OCI-LY7 (cell line): ENCODE data around the gene FAM174C. TPM values are rescaled to one million over a fixed set of nuclear protein-coding genes. Genes with fewer than 3 reads are reported as not detected.

ENCODE experiments used
- BruUV-seq: library from RNA; stranded (reverse); fragments of 400-500 nt; replicated peaks from 2 replicates; lab custom pipeline; 2021; lab: Mats Ljungman, UMichigan
- CTCF ChIA-PET: fragments of 300-600 bp; sonication (Branson Sonifier 250); formaldehyde crosslinking; loops from one replicate; lab custom pipeline; 2022; ENCODE audit warnings: antibody characterized with exemption; ENCODE audit not compliant: unreplicated experiment; lab: Charles Lee
- POLR2A ChIA-PET: fragments of 300-600 bp; sonication (Branson Sonifier 250); formaldehyde crosslinking; loops from one replicate; lab custom pipeline; 2022; ENCODE audit warnings: antibody characterized with exemption; lab: Charles Lee
- DNase-seq: peaks from one replicate; pipeline ENCODE4 v3.0.0-alpha.2; 2015; ENCODE audit warnings: low spot score
- H2AFZ ChIP-seq: fragments of 200-600 bp; sonication (generic), shearing (Covaris generic); 2 replicates; pipeline ENCODE4 v1.6.1; 2014; ENCODE audit warnings: mild to moderate bottlenecking, antibody characterized with exemption, low read length, moderate library complexity
- H3K27ac ChIP-seq: fragments of 200-600 bp; sonication (generic); 2 replicates; pipeline ENCODE4 v1.5.1; 2014; ENCODE audit warnings: mixed run types, low read depth, mild to moderate bottlenecking, moderate library complexity, low read length, inconsistent platforms; ENCODE audit not compliant: poor library complexity, severe bottlenecking
- H3K36me3 ChIP-seq: fragments of 200-600 bp; sonication (generic); 2 replicates; pipeline ENCODE4 v1.6.1; 2014; ENCODE audit warnings: mild to moderate bottlenecking, antibody characterized with exemption, low read length, moderate library complexity, mixed read lengths; ENCODE audit not compliant: insufficient read depth
- H3K4me1 ChIP-seq: fragments of 200-600 bp; sonication (generic); 2 replicates; pipeline ENCODE4 v1.5.1; 2014; ENCODE audit warnings: mild to moderate bottlenecking, low read length; ENCODE audit not compliant: insufficient read depth, poor library complexity, severe bottlenecking
- H3K4me2 ChIP-seq: fragments of 200-600 bp; sonication (generic); 2 replicates; pipeline ENCODE4 v1.6.1; 2014; ENCODE audit warnings: mild to moderate bottlenecking, low read length
- H3K4me3 ChIP-seq: fragments of 200-600 bp; sonication (generic); 2 replicates; pipeline ENCODE4 v1.5.1; 2014; ENCODE audit warnings: mild to moderate bottlenecking, low read depth, low read length; ENCODE audit not compliant: poor library complexity, severe bottlenecking
- H3K79me2 ChIP-seq: fragments of 200-600 bp; sonication (generic); 2 replicates; pipeline ENCODE4 v1.6.1; 2016; ENCODE audit warnings: low read depth, mild to moderate bottlenecking, low read length, moderate library complexity, mixed read lengths; ENCODE audit not compliant: insufficient read depth
- H3K9me2 ChIP-seq: fragments of 200-600 bp; sonication (generic); 2 replicates; pipeline ENCODE4 v1.6.1; 2016; ENCODE audit warnings: mild to moderate bottlenecking, low read length, mixed read lengths; ENCODE audit not compliant: insufficient read depth
- H3K9me3 ChIP-seq: fragments of 200-600 bp; sonication (generic); 2 replicates; pipeline ENCODE4 v1.6.1; 2014; ENCODE audit warnings: mild to moderate bottlenecking, mixed run types, low read length, mixed read lengths
- H4K20me1 ChIP-seq: fragments of 200-600 bp; sonication (generic); 2 replicates; pipeline ENCODE4 v1.6.1; 2014; ENCODE audit warnings: mild to moderate bottlenecking, antibody characterized with exemption, low read length, moderate library complexity, mixed read lengths; ENCODE audit not compliant: insufficient read depth
- EZH2phosphoT487 ChIP-seq: fragments of 200-600 bp; sonication (generic); IDR thresholded peaks from 2 replicates; pipeline ENCODE4 v1.6.1; 2018; ENCODE audit warnings: low read depth, borderline replicate concordance, mild to moderate bottlenecking, mixed run types, antibody characterized with exemption, low read length, moderate library complexity, mixed read lengths
- intact Hi-C: fragments of 100-400 bp; cut with micrococcal nuclease; formaldehyde crosslinking; loops from one replicate; pipeline ENCODE4 v1.10.0; 2022; ENCODE audit not compliant: unreplicated experiment
- total RNA-seq, 2 experiments: library from RNA; depleted of rRNA in 1 of 2; stranded (reverse); fragments of >200 nt in 1 of 2; shearing (Covaris generic) in 1 of 2; gene quantifications; 2 replicates each; pipeline ENCODE4 v1.2.3, GENCODE V29; 2014 to 2022
- TF ChIP-seq, protein P1 (sequence below): fragments of 200-600 bp; sonication (generic); conservative IDR thresholded peaks from 2 replicates; pipeline ENCODE4 v1.5.1; 2014; ENCODE audit warnings: mild to moderate bottlenecking, antibody characterized with exemption, low read length, moderate library complexity, mixed read lengths

The FAM174C gene
- total RNA-seq, 2 experiments from 2014 or later: 53.2 to 81.5 TPM

DNA sequence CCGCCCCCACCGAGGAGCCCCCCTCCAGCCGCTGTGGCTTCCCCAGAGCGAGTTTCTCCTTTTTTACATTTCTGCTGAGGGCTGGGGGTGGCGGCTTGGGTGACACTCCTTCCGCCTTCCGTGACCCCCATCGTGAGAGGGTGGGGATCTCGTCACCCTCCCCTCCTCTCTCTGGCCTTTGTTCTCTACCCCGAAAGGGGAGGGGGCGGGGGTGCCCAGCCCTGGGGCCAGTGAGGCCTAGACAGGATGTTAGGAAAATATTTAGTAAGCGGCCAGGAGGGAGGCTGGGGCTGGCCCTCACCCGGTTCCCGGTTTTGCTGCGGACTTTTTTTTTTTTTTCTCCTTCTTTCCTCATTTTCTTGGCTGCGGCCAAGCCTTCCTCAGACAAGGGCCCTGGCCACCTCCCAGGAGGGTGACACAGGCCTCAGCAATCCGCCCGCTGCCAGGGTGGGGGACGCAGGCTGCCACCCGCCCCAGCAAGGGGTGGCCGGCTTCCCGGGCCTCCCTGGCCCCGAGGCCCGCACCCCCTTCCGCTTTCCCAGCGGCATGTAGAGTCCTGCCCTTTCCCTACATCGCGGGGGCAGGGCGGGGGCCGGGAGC is 23.0 kb upstream of the FAM174C start:
- Histone ChIP-seq H3K9me3 (no peaks in the 10 kb centered on the region), H3K9me2 (no peaks in the 10 kb centered on the region), H4K20me1 (0 out of 2 replicates have a peak, but pooled peaks cover 7% of the 10 kb centered on the region), H3K36me3 (peaks cover 67% of the 10 kb centered on the region), H3K79me2 (peaks cover 37% of the 10 kb centered on the region; the same call in 1 of the 2 replicates), H3K4me2 (peak overlapping the region; percentile 100), H3K4me1 (peaks cover 36% of the 10 kb centered on the region), H3K4me3 (peak overlapping the region; percentile 97), H2AFZ (no peak overlapping the region), H3K27ac (peak overlapping the region; percentile 87)
- CTCF ChIA-PET: interaction anchor here (0.7 kb wide), 1 partner anchor 10 kb away, joined by 5 read pairs; no protein-coding TSS in a partner anchor
- no TSS peak for BruUV-seq
- intact Hi-C loops: no loop called here
- POLR2A ChIA-PET: interaction anchor here (0.7 to 1.7 kb wide), 5 partner anchors 9 to 536 kb away, joined by 3 to 13 read pairs (median 3); partner anchors contain the start of genes CIRBP and FAM174C
- DNase-seq: peak; percentile 64
- no peak for TF ChIP-seq EZH2phosphoT487
- TF ChIP-seq, protein P1, sequence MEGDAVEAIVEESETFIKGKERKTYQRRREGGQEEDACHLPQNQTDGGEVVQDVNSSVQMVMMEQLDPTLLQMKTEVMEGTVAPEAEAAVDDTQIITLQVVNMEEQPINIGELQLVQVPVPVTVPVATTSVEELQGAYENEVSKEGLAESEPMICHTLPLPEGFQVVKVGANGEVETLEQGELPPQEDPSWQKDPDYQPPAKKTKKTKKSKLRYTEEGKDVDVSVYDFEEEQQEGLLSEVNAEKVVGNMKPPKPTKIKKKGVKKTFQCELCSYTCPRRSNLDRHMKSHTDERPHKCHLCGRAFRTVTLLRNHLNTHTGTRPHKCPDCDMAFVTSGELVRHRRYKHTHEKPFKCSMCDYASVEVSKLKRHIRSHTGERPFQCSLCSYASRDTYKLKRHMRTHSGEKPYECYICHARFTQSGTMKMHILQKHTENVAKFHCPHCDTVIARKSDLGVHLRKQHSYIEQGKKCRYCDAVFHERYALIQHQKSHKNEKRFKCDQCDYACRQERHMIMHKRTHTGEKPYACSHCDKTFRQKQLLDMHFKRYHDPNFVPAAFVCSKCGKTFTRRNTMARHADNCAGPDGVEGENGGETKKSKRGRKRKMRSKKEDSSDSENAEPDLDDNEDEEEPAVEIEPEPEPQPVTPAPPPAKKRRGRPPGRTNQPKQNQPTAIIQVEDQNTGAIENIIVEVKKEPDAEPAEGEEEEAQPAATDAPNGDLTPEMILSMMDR: no peak

DNA sequence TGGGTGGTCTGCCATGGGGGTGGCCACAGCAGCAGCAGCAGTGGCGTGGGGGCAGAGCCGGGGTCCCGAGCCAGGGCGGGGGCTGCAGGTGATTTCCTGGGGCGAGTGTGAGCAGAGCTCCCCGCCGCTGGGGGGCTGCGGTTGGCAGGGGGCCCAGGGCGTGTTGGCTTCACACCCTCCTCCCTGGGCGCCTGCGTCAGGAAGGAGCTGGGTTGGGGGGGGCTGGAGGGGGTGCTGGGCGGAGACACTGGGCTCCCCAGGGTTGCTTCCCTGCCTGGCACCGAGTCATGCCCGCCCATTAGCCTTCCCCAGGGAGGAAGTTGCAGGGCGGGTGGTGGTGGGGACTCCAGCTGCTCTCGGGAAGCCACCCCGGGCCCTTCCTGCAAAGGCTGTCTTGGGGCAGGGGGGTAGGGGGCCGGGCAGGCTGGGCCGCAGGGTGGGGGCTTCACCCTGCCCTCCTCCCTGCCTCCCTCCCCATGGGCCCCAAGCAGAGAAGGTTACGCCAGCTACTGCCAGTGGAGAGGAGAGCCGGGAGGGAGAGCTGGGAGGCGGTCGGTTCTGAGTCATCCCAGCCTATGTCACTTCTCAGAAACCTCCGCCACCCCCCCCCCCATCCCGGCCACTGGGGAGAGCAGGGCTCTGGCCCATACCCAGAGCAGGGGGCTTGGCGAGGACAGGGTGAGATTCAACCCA is 22.4 kb upstream of the FAM174C start:
- peak overlapping the region; percentile 97 for H3K4me3 ChIP-seq

More for the DNA sequence above, 22.4 kb upstream of the FAM174C start:
- POLR2A ChIA-PET: interaction anchor here (1.1 to 1.7 kb wide), 3 partner anchors 9 to 22 kb away, joined by 3 to 13 read pairs (median 3); partner anchors contain the start of genes CIRBP and FAM174C
- H3K27ac ChIP-seq: peak overlapping the region; percentile 87
- no TSS peak for BruUV-seq
- no peaks in the 10 kb centered on the region for H3K9me2 ChIP-seq
- H2AFZ ChIP-seq: no peak overlapping the region
- TF ChIP-seq, protein P1: peak; percentile 42; the same call in 1 of the 2 replicates
- no peak for TF ChIP-seq EZH2phosphoT487
- peak; percentile 76 for DNase-seq
- H3K36me3 ChIP-seq: peaks cover 73% of the 10 kb centered on the region
- H3K4me2 ChIP-seq: peak overlapping the region; percentile 100
- H3K4me1 ChIP-seq: peaks cover 36% of the 10 kb centered on the region
- no peaks in the 10 kb centered on the region for H3K9me3 ChIP-seq
- H3K79me2 ChIP-seq: peaks cover 40% of the 10 kb centered on the region; the same call in 1 of the 2 replicates
- CTCF ChIA-PET: interaction anchor here (0.7 kb wide), 1 partner anchor 10 kb away, joined by 5 read pairs; no protein-coding TSS in a partner anchor
- H4K20me1 ChIP-seq: 0 out of 2 replicates have a peak, but pooled peaks cover 7% of the 10 kb centered on the region
- intact Hi-C loops: loop anchor here (1.0 kb wide), 1 partner anchor 8 kb away; no protein-coding TSS in a partner anchor
